Measurements from ENCODE around the gene PIK3CB. TPM values are rescaled to one million over a fixed set of nuclear protein-coding genes. Genes with fewer than 3 reads are reported as not detected.

Gene PIK3CB
- total RNA-seq, 1 experiment from 2014 or later = 73.9 TPM

DNA sequence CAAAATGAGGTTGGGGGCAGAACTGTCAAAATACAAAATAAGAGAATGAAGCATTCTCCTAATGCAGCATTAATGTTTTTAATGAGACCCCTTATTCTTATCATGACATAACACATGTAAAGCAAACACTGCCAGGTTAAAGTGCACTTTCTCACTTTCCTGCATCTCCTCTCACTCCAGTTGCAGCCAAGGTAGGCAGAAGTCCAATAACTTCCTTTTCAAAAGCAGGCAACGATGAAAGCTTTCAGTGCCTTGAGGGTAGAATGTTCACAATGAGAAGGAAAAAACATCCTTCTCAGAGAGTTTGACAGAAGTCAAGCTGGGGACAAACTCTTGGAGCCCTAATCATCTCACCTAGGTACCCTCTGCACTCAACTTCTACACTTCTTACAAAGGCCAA is 166.6 kb downstream of the PIK3CB start:
- no peak for DNase-seq (ENCODE audit: low read depth, low spot score)
- H3K36me3 ChIP-seq (ENCODE audit: control insufficient read depth, insufficient read depth, low read length) = 0 out of 2 replicates have a peak, but pooled peaks cover 2% of the 10 kb centered on the region
- no TSS peak for BruUV-seq (replicated peaks)
- H3K4me3 ChIP-seq (ENCODE audit: low read depth in 2 of 2, low read length in 2 of 2) = no peak overlapping the region
- H3K9me3 ChIP-seq (ENCODE audit: control insufficient read depth, insufficient read depth, low read depth, low read length) = no peaks in the 10 kb centered on the region
- H3K27ac ChIP-seq (ENCODE audit: low read length) = peak overlapping the region; percentile 18; the same call in 1 of the 2 replicates
- ChIA-PET POLR2A (no interaction called here), CTCF (no interaction called here)
- no peaks in the 10 kb centered on the region for H3K27me3 ChIP-seq (ENCODE audit: control insufficient read depth, insufficient read depth, low read length)
- in situ Hi-C loops (cut with HindIII; ENCODE audit: low pct_unique_long_range_greater_than_20kb, low sequenced_read_pairs) (no loop called here), intact Hi-C loops (cut with micrococcal nuclease; ENCODE audit: unreplicated experiment) (no loop called here)
- no peaks in the 10 kb centered on the region for H3K4me1 ChIP-seq (ENCODE audit: control insufficient read depth, insufficient read depth, low read length)
- ATAC-seq = no peak
- TF ChIP-seq, protein P1, sequence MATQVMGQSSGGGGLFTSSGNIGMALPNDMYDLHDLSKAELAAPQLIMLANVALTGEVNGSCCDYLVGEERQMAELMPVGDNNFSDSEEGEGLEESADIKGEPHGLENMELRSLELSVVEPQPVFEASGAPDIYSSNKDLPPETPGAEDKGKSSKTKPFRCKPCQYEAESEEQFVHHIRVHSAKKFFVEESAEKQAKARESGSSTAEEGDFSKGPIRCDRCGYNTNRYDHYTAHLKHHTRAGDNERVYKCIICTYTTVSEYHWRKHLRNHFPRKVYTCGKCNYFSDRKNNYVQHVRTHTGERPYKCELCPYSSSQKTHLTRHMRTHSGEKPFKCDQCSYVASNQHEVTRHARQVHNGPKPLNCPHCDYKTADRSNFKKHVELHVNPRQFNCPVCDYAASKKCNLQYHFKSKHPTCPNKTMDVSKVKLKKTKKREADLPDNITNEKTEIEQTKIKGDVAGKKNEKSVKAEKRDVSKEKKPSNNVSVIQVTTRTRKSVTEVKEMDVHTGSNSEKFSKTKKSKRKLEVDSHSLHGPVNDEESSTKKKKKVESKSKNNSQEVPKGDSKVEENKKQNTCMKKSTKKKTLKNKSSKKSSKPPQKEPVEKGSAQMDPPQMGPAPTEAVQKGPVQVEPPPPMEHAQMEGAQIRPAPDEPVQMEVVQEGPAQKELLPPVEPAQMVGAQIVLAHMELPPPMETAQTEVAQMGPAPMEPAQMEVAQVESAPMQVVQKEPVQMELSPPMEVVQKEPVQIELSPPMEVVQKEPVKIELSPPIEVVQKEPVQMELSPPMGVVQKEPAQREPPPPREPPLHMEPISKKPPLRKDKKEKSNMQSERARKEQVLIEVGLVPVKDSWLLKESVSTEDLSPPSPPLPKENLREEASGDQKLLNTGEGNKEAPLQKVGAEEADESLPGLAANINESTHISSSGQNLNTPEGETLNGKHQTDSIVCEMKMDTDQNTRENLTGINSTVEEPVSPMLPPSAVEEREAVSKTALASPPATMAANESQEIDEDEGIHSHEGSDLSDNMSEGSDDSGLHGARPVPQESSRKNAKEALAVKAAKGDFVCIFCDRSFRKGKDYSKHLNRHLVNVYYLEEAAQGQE (IDR thresholded peaks at IDR 0.05; ENCODE audit: insufficient read depth in 1 of 2, low read depth in 2 of 2, low read length in 1 of 2) = no peak
- TF ChIP-seq, protein P2, sequence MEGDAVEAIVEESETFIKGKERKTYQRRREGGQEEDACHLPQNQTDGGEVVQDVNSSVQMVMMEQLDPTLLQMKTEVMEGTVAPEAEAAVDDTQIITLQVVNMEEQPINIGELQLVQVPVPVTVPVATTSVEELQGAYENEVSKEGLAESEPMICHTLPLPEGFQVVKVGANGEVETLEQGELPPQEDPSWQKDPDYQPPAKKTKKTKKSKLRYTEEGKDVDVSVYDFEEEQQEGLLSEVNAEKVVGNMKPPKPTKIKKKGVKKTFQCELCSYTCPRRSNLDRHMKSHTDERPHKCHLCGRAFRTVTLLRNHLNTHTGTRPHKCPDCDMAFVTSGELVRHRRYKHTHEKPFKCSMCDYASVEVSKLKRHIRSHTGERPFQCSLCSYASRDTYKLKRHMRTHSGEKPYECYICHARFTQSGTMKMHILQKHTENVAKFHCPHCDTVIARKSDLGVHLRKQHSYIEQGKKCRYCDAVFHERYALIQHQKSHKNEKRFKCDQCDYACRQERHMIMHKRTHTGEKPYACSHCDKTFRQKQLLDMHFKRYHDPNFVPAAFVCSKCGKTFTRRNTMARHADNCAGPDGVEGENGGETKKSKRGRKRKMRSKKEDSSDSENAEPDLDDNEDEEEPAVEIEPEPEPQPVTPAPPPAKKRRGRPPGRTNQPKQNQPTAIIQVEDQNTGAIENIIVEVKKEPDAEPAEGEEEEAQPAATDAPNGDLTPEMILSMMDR (IDR thresholded peaks at IDR 0.05) = no peak
- TF ChIP-seq POLR2AphosphoS5 (IDR thresholded peaks at IDR 0.05; ENCODE audit: low read depth, low read length) (no peak), TCF7L2 (IDR thresholded peaks at IDR 0.05; ENCODE audit: low read depth, low read length) (no peak), SIN3A (IDR thresholded peaks at IDR 0.05; ENCODE audit: borderline replicate concordance, insufficient read depth, low read depth, low read length) (no peak)

DNA sequence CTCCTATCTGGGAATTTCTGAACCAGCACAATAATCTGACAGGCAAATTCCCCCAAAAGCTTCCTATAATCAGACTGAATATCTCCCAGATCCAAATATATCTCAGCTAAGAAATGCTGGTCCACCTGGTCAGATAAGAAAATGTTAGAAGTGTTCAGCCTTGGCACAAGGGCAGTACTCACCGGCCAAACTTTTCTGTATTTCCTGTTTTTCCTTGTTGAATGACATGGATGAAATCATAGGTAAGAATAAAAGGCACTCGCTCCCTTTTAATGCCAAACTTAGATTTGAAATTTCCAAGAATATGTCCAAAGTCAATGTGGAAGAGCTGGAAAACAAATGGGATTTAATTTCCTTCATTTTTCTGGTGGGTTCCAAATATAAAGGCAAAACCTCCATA is 177.2 kb downstream of the PIK3CB start:
- DNase-seq (ENCODE audit: low read depth, low spot score) = no peak
- Histone ChIP-seq H3K36me3 (ENCODE audit: control insufficient read depth, insufficient read depth, low read length) (peaks cover 22% of the 10 kb centered on the region), H3K4me3 (ENCODE audit: low read depth in 2 of 2, low read length in 2 of 2) (no peak overlapping the region), H3K4me1 (ENCODE audit: control insufficient read depth, insufficient read depth, low read length) (no peaks in the 10 kb centered on the region), H3K27ac (ENCODE audit: low read length) (no peak overlapping the region), H3K27me3 (ENCODE audit: control insufficient read depth, insufficient read depth, low read length) (no peaks in the 10 kb centered on the region), H3K9me3 (ENCODE audit: control insufficient read depth, insufficient read depth, low read depth, low read length) (no peaks in the 10 kb centered on the region)
- no TSS peak for BruUV-seq (replicated peaks)
- intact Hi-C loops (cut with micrococcal nuclease; ENCODE audit: unreplicated experiment) = no loop called here
- ChIA-PET POLR2A (no interaction called here), CTCF (no interaction called here)
- no peak for TF ChIP-seq TCF7L2 (IDR thresholded peaks at IDR 0.05; ENCODE audit: low read depth, low read length)
- TF ChIP-seq, protein P1 (IDR thresholded peaks at IDR 0.05; ENCODE audit: insufficient read depth in 1 of 2, low read depth in 2 of 2, low read length in 1 of 2) = no peak
- in situ Hi-C loops (cut with HindIII; ENCODE audit: low pct_unique_long_range_greater_than_20kb, low sequenced_read_pairs) = no loop called here
- no peak for ATAC-seq
